Naive thymus-derived CD8-positive, alpha-beta T cell (primary cell): Measurements from ENCODE around the gene NID2. TPM values are rescaled to one million over a fixed set of nuclear protein-coding genes. Genes with fewer than 3 reads are reported as not detected.
A peak's percentile ranks its signal among the peaks of the same experiment; 100 is the strongest.

Experiments used
- ATAC-seq, 2 donors: fragments of 150-1000 bp; cut with Tn5 transposase in 1 of 2; sonication (Bioruptor Pico), chemical (Tn5 transposase) in 1 of 2; 1 replicate in 1 of 2; 2 replicates in 1 of 2; pipeline ENCODE4 v1.10.0; 2021; ENCODE audit warnings: mild to moderate bottlenecking in 2 of 2, moderate library complexity in 2 of 2
- POLR2A ChIA-PET: fragments of 350-600 bp; sonication (Branson Sonifier 250); formaldehyde crosslinking; loops from one replicate; lab custom pipeline; 2021; ENCODE audit warnings: antibody characterized with exemption; lab: Charles Lee
- DNase-seq, 10 donors: peaks; one replicate each; pipeline versions ENCODE4 v3.0.0 to v3.0.0-alpha.2; 2020 to 2022
- H3K27ac Mint-ChIP-seq, 10 donors: one replicate each; pipeline ENCODE4 v1.8.0; 2020 to 2022; ENCODE audit warnings: mild to moderate bottlenecking in 10 of 10, mixed read lengths in 10 of 10, moderate library complexity in 4 of 10, inconsistent platforms in 1 of 10
- H3K27me3 Mint-ChIP-seq, 5 donors: one replicate each; pipeline ENCODE4 v1.8.0; 2021 to 2022; ENCODE audit warnings: mixed read lengths in 5 of 5
- H3K36me3 Mint-ChIP-seq, 3 donors: one replicate each; pipeline ENCODE4 v1.8.0; 2020 to 2022; ENCODE audit warnings: mixed read lengths in 3 of 3, mild to moderate bottlenecking in 2 of 3, inconsistent platforms in 1 of 3
- H3K4me1 Mint-ChIP-seq, 4 donors: one replicate each; pipeline ENCODE4 v1.8.0; 2021 to 2022; ENCODE audit warnings: mixed read lengths in 4 of 4
- H3K4me3 Mint-ChIP-seq, 10 donors: one replicate each; pipeline ENCODE4 v1.8.0; 2020 to 2022; ENCODE audit warnings: mild to moderate bottlenecking in 10 of 10, mixed read lengths in 10 of 10, moderate library complexity in 6 of 10, inconsistent platforms in 1 of 10
- H3K9me3 Mint-ChIP-seq, 9 donors: one replicate each; pipeline ENCODE4 v1.8.0; 2020 to 2022; ENCODE audit warnings: mixed read lengths in 9 of 9, mild to moderate bottlenecking in 3 of 9, inconsistent platforms in 1 of 9, moderate library complexity in 1 of 9
- polyA plus RNA-seq, 3 donors: library from polyadenylated mRNA; unstranded; fragments of 300-500 nt; fragmentation: Illumina TruSeq; gene quantifications; one replicate each; pipeline ENCODE4 v1.2.3, GENCODE V29; 2021
- total RNA-seq, 8 experiments: library from RNA in 2 of 8; stranded (reverse) in 2 of 8; gene quantifications; one replicate each; pipeline ENCODE4 v1.2.3 and lab custom pipeline; 2021 to 2026

NID2 gene
- total and polyA plus RNA-seq, 5 experiments from 2014 or later = 0.22 to 0.98 (median 0.62) TPM; not detected in 2

- ATAC-seq (no peak), DNase-seq (no peak)
- POLR2A ChIA-PET = interaction anchor here (0.9 to 1.3 kb wide), 2 partner anchors 104 to 884 kb away, joined by 3 read pairs; partner anchors contain the start of gene TRIM9
- H3K4me3 Mint-ChIP-seq = no peak overlapping the region
- H3K27me3 Mint-ChIP-seq = peaks cover 0 to 5% (median 0%) of the 10 kb centered on the region in 5 donors
- no peaks in the 10 kb centered on the region for H3K36me3 Mint-ChIP-seq
- peaks cover 0 to 9% (median 6%) of the 10 kb centered on the region in 4 donors for H3K4me1 Mint-ChIP-seq
- H3K9me3 Mint-ChIP-seq = no peaks in the 10 kb centered on the region
- H3K27ac Mint-ChIP-seq = no peak overlapping the region
These were observed 90.2 kb downstream of the NID2 start for GRCh38 chr14:51978681-51979085.

GRCh38 chr14:51977075-51977474 lies 91.8 kb downstream of the NID2 start:
- DNase-seq (no peak), ATAC-seq (no peak)
- H3K4me3 Mint-ChIP-seq = no peak overlapping the region
- H3K9me3 Mint-ChIP-seq = no peaks in the 10 kb centered on the region
- no peaks in the 10 kb centered on the region for H3K36me3 Mint-ChIP-seq
- peak overlapping the region in 1 of 10 donors; percentile 14 for H3K27ac Mint-ChIP-seq
- peaks cover 2 to 15% (median 7%) of the 10 kb centered on the region in 4 donors for H3K4me1 Mint-ChIP-seq
- POLR2A ChIA-PET = no interaction called here
- H3K27me3 Mint-ChIP-seq = peaks cover 0 to 5% (median 0%) of the 10 kb centered on the region in 5 donors

GRCh38 chr14:51972566-51972965 lies 96.3 kb downstream of the NID2 start:
- no peaks in the 10 kb centered on the region for H3K9me3 Mint-ChIP-seq
- no peaks in the 10 kb centered on the region for H3K27me3 Mint-ChIP-seq
- no peak for ATAC-seq
- H3K36me3 Mint-ChIP-seq = peaks cover 0 to 18% (median 0%) of the 10 kb centered on the region in 3 donors
- DNase-seq = no peak
- H3K27ac Mint-ChIP-seq = peak overlapping the region in 6 of 10 donors; percentile 18 to 88 (median 32)
- POLR2A ChIA-PET = no interaction called here
- H3K4me3 Mint-ChIP-seq = peak overlapping the region in 1 of 10 donors; percentile 3
- H3K4me1 Mint-ChIP-seq = peaks cover 0 to 12% (median 9%) of the 10 kb centered on the region in 4 donors

- H3K4me3 Mint-ChIP-seq = no peak overlapping the region
- no peaks in the 10 kb centered on the region for H3K9me3 Mint-ChIP-seq
- H3K27ac Mint-ChIP-seq = peak overlapping the region in 9 of 10 donors; percentile 24 to 87 (median 73)
- DNase-seq (no peak), ATAC-seq (peak; percentile 37 to 74)
- H3K4me1 Mint-ChIP-seq = peaks cover 0 to 16% (median 11%) of the 10 kb centered on the region in 4 donors
- H3K36me3 Mint-ChIP-seq = peaks cover 0 to 40% (median 9%) of the 10 kb centered on the region in 3 donors
- no peaks in the 10 kb centered on the region for H3K27me3 Mint-ChIP-seq
- POLR2A ChIA-PET = interaction anchor here (1.1 kb wide), 1 partner anchor 123 kb away, joined by 4 read pairs; no protein-coding TSS in a partner anchor
These were observed 98.9 kb downstream of the NID2 start for GRCh38 chr14:51969852-51970540.

- Mint-ChIP-seq H3K9me3 (no peaks in the 10 kb centered on the region), H3K4me1 (peaks cover 16 to 36% (median 23%) of the 10 kb centered on the region in 4 donors), H3K36me3 (peaks cover 0 to 46% (median 15%) of the 10 kb centered on the region in 3 donors), H3K27me3 (no peaks in the 10 kb centered on the region), H3K4me3 (no peak overlapping the region), H3K27ac (peak overlapping the region in 7 of 10 donors; percentile 21 to 89 (median 38))
- DNase-seq (no peak), ATAC-seq (no peak)
- POLR2A ChIA-PET = interaction anchor here (0.7 kb wide), 1 partner anchor 92 kb away, joined by 7 read pairs; no protein-coding TSS in a partner anchor
These were observed 101.3 kb downstream of the NID2 start for GRCh38 chr14:51967521-51967920.

- H3K9me3 Mint-ChIP-seq = peaks cover 14 to 22% (median 20%) of the 10 kb centered on the region in 9 donors
- no peaks in the 10 kb centered on the region for H3K27me3 Mint-ChIP-seq
- POLR2A ChIA-PET = interaction anchor here (1.6 kb wide), 1 partner anchor 103 kb away, joined by 6 read pairs; the partner anchor contains the start of gene GNG2
- H3K36me3 Mint-ChIP-seq = peaks cover 30 to 71% (median 45%) of the 10 kb centered on the region in 3 donors
- ATAC-seq = peak; percentile 78 to 87
- peak overlapping the region; percentile 85 to 94 (median 90) for H3K27ac Mint-ChIP-seq
- peak in 3 of 10 donors; percentile 17 to 62 (median 51) for DNase-seq
- H3K4me3 Mint-ChIP-seq = peak overlapping the region; percentile 17 to 71 (median 56)
- peaks cover 34 to 56% (median 47%) of the 10 kb centered on the region in 4 donors for H3K4me1 Mint-ChIP-seq
These were observed 105.6 kb downstream of the NID2 start for GRCh38 chr14:51963286-51963685.

GRCh38 chr14:51962711-51963110 lies 106.1 kb downstream of the NID2 start:
- H3K9me3 Mint-ChIP-seq = peaks cover 16 to 28% (median 22%) of the 10 kb centered on the region in 9 donors
- H3K4me1 Mint-ChIP-seq = peaks cover 34 to 58% (median 47%) of the 10 kb centered on the region in 4 donors
- peaks cover 34 to 71% (median 51%) of the 10 kb centered on the region in 3 donors for H3K36me3 Mint-ChIP-seq
- H3K27ac Mint-ChIP-seq = peak overlapping the region; percentile 85 to 94 (median 90)
- no peak for ATAC-seq
- POLR2A ChIA-PET = interaction anchor here (1.6 kb wide), 1 partner anchor 102 kb away, joined by 6 read pairs; the partner anchor contains the start of gene GNG2
- DNase-seq = no peak
- H3K4me3 Mint-ChIP-seq = peak overlapping the region in 9 of 10 donors; percentile 4 to 71 (median 62)
- no peaks in the 10 kb centered on the region for H3K27me3 Mint-ChIP-seq

GRCh38 chr14:51960866-51961265 lies 108.0 kb downstream of the NID2 start:
- H3K36me3 Mint-ChIP-seq = peaks cover 46 to 73% (median 63%) of the 10 kb centered on the region in 3 donors

GRCh38 chr14:51959928-51960327 lies 108.9 kb downstream of the NID2 start:
- Mint-ChIP-seq H3K4me1 (peaks cover 36 to 62% (median 50%) of the 10 kb centered on the region in 4 donors), H3K27me3 (no peaks in the 10 kb centered on the region), H3K36me3 (peaks cover 51 to 73% (median 68%) of the 10 kb centered on the region in 3 donors), H3K4me3 (peak overlapping the region in 1 of 10 donors; percentile 3), H3K27ac (peak overlapping the region in 7 of 10 donors; percentile 17 to 86 (median 49)), H3K9me3 (peaks cover 21 to 36% (median 27%) of the 10 kb centered on the region in 9 donors)
- POLR2A ChIA-PET = no interaction called here
- ATAC-seq (no peak), DNase-seq (no peak)

More at GRCh38 chr14:51960866-51961265, 108.0 kb downstream of the NID2 start:
- no peak for ATAC-seq
- DNase-seq = no peak
- Mint-ChIP-seq H3K9me3 (peaks cover 21 to 36% (median 27%) of the 10 kb centered on the region in 9 donors), H3K27me3 (no peaks in the 10 kb centered on the region), H3K4me1 (peaks cover 34 to 62% (median 51%) of the 10 kb centered on the region in 4 donors), H3K4me3 (no peak overlapping the region), H3K27ac (peak overlapping the region in 9 of 10 donors; percentile 32 to 86 (median 64))
- POLR2A ChIA-PET = no interaction called here

- H3K27me3 Mint-ChIP-seq = no peaks in the 10 kb centered on the region
- DNase-seq = no peak
- peaks cover 29 to 57% (median 40%) of the 10 kb centered on the region in 4 donors for H3K4me1 Mint-ChIP-seq
- peak overlapping the region in 4 of 10 donors; percentile 26 to 78 (median 36) for H3K27ac Mint-ChIP-seq
- POLR2A ChIA-PET = no interaction called here
- no peak overlapping the region for H3K4me3 Mint-ChIP-seq
- H3K36me3 Mint-ChIP-seq = peaks cover 63 to 88% (median 72%) of the 10 kb centered on the region in 3 donors
- no peak for ATAC-seq
- H3K9me3 Mint-ChIP-seq = peaks cover 21 to 36% (median 27%) of the 10 kb centered on the region in 9 donors
These were observed 110.9 kb downstream of the NID2 start for GRCh38 chr14:51957950-51958349.
